Endothelial cell of umbilical vein (primary cell): ENCODE results near the gene KRTAP10-5.

ENCODE experiments used
- CTCF ChIP-seq, 2 donors: IDR thresholded peaks; 1 replicate in 1 of 2; 2 replicates in 1 of 2; pipeline ENCODE4 v1.5.1; 2011; ENCODE audit warnings: low read length in 2 of 2, mild to moderate bottlenecking in 2 of 2, moderate library complexity in 2 of 2, control low read depth in 1 of 2, inconsistent platforms in 1 of 2, low read depth in 1 of 2; ENCODE audit not compliant: insufficient read depth in 1 of 2; ENCODE audit errors: extremely low read depth in 1 of 2
- GATA2 ChIP-seq: IDR thresholded peaks from 2 replicates; pipeline ENCODE4 v1.7.0; 2011; ENCODE audit warnings: low read depth, mild to moderate bottlenecking, moderate library complexity, mixed read lengths, low read length; ENCODE audit not compliant: insufficient read length, insufficient read depth
- POLR2AphosphoS5 ChIP-seq: IDR thresholded peaks from 2 replicates; pipeline ENCODE4 v1.6.1; 2012; ENCODE audit warnings: low read depth, mild to moderate bottlenecking, control low read depth, low read length, moderate library complexity; ENCODE audit not compliant: insufficient read depth

DNA sequence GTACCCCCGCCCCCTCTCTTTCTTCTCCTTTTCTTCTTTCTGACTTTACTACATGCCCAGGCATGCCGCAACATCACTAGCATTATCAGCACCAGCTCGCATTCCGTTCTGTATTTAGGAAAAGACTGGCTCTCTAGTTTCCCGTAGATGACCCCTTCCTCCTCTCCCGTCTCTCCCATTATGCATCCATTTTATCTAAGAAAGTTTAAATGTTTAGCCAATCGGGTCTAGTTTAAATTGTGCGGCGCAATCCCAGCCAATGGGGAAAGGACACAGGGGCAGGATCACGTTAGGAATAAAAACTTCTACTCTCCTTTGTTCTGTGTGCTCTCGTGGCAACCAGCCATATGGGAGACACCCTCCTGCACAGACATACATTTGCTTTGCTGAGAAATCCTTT lies 17.7 kb upstream of the KRTAP10-5 start:
- TF ChIP-seq GATA2, result no peak
- TF ChIP-seq POLR2AphosphoS5, result no peak
- TF ChIP-seq CTCF (IDR thresholded peaks at IDR 0.05; ENCODE audit: extremely low read depth in 1 of 2, insufficient read depth in 1 of 2, low read depth in 1 of 2, low read length in 2 of 2), result no peak
